ENCODE measurements around the gene WDR59.
"Not testable (repeated sequence)": the region's sequence is repeated elsewhere in the genome, so short reads cannot be mapped to it uniquely, and the experiment has no call there.

WDR59 gene, protein sequence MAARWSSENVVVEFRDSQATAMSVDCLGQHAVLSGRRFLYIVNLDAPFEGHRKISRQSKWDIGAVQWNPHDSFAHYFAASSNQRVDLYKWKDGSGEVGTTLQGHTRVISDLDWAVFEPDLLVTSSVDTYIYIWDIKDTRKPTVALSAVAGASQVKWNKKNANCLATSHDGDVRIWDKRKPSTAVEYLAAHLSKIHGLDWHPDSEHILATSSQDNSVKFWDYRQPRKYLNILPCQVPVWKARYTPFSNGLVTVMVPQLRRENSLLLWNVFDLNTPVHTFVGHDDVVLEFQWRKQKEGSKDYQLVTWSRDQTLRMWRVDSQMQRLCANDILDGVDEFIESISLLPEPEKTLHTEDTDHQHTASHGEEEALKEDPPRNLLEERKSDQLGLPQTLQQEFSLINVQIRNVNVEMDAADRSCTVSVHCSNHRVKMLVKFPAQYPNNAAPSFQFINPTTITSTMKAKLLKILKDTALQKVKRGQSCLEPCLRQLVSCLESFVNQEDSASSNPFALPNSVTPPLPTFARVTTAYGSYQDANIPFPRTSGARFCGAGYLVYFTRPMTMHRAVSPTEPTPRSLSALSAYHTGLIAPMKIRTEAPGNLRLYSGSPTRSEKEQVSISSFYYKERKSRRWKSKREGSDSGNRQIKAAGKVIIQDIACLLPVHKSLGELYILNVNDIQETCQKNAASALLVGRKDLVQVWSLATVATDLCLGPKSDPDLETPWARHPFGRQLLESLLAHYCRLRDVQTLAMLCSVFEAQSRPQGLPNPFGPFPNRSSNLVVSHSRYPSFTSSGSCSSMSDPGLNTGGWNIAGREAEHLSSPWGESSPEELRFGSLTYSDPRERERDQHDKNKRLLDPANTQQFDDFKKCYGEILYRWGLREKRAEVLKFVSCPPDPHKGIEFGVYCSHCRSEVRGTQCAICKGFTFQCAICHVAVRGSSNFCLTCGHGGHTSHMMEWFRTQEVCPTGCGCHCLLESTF

DNA sequence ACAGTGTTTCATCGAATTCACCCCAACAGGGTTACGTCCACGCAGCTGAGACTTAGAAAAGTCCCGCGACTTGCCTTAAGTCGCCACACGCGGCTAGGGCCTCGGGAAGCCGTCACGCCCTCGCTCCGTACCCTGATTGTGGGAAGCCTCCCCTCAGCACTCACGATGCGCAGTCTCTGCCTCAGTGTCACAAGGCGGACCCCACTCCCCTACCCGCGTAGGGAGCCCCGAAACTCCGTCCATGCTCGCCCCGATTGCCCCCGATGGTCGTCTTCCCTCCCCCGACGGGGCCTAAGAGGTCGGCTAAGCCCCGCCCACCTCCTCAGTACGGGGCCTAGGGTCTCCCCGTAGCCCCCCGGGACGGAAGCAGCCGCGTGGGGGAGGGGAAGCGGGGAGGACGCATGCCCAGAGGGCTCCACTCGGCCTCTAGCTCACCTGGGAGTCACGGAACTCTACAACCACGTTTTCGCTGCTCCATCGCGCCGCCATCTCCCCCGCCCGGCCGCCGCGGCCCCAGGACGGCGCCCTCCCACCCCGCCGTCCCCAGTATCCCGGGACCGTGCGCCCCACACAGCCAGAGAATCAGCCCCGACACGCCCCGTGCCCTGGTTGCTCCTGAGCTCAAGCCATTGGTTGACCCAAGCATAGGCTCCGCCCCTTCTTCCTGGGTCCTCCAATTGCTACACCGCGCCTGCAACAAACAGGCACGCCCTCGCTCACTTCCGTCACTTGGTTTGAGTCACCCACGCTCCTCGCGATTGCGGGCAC is at the start of gene WDR59:
Gene WDR59, minus strand, starts transcription at position 595 of the 768 bp plus-strand sequence. Its CDS starts 106 bp downstream, at position 489.
- DNase-seq (ENCODE audit: low read depth), result peak; percentile 97

DNA sequence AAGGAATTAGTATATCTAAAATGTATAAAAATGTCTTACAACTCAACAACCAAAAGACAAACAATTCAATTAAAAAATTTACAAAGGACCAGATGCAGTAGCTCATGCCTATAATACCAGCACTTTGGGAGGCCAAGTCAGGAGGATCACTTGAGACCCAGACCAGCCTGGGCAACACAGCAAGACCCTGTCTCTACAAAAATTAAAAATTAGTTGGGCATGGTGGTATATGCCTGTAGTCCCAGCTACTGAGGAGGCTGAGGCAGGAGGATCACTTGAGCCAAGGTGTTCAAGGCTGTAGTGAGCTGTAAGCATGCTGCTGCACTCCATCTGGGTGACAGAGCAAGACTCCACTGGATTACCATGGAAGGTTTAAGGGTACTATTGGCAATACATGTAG is 47.7 kb upstream of the WDR59 start:
- DNase-seq (ENCODE audit: low read depth), result no peak

DNA sequence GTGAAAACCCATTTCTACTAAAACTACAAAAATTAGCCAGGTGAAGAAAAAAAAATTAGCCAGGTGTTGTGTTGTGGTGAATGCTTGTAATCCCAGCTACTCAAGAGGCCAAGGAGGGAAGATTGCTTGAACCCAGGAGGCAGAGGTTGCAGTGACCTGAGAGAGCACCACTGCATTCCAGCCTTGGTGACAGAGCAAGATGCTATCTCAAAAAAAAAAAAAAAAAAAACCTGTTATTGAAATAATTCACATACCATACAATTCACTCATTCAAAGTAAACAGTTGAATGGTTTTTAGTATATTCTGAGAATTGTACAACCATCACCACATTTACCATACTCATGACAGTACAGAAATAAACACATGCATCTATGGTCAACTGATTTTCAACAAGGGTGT is 44.9 kb upstream of the WDR59 start:
- DNase-seq (ENCODE audit: low read depth), result no peak

DNA sequence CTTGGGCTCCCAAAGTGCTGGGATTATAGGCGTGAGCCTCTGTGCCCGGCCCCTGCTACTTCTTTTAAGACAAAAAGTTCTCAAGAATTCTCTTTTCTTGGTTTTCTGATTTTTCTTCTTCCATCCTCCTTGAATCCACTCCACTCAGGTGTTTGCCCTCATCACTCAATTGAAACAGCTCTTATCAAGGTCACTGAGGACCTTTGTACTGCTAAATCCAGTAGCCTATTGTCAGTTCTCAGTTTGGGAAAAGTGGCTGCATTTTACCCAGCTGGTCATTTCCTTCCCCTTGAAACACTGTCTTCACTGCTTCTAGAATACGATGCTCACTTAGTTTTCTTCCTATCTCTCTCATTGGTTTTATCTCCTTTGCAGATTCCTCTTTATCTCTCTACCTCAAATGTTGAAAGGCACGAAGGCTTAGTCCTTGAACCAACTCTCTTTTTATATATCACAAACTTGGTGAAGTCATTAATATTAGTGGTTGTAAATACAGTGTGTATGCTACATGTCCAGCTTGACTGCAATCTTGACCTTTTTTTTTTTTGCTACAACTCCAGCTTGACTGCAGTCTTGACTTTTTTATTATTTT is 43.7 kb upstream of the WDR59 start:
- DNase-seq (ENCODE audit: low read depth), result no peak

DNA sequence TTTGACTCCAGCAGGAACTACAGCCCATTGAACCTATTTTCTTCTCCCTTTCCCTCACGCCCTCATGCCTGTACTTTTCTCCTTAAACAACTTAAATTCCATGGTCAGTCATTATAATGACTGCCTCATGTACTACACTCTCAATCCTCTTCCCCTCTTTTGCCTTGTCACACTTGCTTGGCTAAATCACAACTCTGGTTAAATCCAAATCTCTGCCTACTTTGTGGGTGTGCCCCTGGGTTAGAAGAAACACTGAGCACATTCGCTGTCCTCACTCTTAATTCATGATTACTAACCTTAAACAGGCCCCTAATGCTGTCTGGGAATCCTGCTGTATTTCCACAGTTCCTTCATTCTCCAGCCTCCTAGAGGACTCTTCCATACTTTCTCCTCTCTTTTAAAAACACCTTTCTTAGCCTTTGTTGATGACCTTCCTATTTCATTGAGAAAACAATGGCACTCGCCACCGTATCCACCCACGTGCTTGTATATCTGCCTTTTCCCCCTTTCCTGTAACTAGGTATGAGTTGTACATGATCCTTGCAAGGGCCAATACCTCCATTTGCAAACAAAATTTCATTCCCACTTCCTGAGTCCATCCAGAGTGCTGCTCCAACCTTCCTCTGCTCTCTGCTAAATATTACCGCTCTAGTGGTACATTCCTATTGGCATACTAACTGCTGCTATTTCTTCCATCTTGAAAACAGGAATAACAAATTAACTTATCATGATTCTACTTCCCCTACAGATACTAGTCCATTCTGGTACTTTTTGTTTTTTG is 42.8 kb upstream of the WDR59 start:
- DNase-seq (ENCODE audit: low read depth), result no peak

DNA sequence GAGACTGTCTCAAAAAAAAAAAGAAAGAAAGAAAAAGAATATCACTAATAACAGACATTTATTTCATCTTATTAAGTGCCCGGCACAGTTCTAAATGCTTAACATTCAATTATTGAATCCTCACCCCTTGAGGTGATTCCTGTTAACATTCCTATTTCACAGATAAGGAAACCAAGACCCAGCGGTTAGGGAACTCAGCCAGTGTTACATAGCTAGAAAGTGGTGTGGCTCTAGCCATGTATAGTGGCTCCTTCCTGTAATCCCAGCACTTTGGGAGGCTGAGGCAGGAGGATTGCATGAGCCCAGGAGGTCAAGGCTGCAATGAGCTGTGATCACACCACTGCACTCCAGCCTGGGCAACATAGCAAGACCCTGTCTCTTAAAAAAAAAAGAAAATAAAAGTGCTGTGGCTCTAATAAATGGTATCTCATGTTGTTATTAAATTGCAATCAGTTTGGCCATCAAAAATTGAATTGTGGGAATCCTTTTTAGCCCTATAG is 42.0 kb upstream of the WDR59 start:
- no peak for DNase-seq (ENCODE audit: low read depth)

DNA sequence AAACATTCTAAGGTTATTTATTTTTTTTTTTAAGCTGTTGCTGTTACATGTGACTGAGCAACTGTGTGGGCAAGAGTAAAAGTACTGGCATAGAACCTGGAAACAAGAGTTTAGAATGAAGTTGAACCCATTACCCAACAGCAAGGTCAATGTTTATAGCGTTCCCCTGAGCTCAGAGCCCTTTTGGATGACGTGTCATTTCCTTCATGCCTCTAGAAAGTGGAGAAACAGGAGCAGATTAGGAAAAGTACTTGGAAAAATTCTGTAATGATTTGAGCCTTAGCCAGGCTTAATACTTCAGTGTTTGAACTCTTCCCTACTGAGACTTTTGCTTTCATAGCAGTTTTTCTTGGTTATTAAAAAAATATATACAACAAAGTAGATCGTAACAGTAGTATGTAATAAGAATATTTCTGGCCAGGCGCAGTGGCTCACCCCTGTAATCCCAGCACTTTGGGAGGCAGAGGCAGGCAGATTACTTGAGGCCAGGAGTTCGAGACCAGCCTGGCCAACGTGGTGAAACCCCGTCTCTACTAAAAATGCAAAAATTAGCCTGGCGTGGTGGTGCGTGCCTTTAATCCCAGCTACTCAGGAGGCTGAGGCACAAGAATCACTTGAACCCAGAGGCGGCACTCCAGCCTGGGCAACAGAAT is 41.4 kb upstream of the WDR59 start:
- not testable (repeated sequence) for DNase-seq (ENCODE audit: low read depth)

DNA sequence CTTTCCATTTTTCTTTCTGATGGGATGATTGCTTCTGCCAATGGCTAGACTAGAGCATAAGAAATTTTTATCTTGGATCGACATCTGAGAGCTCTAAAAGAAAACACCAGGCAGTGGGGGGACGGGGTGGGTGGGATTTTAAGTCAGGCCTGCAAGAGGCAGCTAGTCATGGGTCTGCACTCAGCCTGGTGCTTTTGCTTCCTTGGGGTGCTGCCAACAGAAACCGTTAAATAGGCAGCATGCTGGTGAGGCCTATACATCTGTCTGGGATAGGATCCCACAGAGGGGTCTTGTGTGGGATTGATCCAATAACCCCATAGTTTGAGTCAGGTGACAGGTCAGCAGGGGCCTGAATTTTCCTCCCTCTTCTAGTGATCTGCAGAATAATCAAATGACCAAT is 40.8 kb upstream of the WDR59 start:
- no peak for DNase-seq (ENCODE audit: low read depth)

DNA sequence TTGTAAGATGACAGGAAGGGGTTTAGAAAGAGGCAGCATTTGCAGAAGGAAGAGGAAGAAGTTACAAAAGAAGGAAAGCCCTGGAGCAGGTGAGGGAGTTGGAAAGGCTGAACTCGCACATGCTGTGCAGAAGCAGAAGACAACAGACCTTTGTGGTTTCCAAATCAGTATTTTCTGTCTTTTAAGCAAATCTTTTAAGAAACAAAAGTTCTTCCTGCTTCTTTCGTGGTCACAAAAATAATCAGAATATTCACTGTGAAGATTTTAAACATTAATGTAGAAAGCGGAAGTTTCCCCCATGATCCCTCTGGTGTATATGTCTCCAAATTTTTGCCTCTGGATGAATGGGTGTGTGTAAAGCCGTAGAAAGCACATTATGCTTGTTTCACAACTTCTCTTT is 39.7 kb upstream of the WDR59 start:
- DNase-seq (ENCODE audit: low read depth), result no peak

DNA sequence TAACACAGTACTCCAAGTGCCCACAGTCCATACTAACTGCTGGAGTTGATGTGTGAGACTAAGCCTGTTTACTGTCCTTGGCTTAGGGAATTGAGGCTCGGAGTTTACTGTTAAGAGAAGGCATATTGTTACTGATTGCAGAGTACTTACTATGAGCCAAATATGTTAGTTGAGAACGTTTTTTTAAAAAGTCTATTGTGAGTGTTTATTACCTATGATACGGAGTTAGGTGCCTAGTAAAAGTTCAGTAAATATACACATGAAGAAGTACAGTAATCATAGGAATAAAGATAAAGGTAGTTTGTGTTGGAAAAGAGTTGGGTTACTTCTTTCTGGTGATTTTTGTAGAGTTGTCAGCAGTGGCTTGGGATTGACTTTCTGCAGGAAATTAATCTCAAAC is 39.3 kb upstream of the WDR59 start:
- DNase-seq (ENCODE audit: low read depth), result no peak

DNA sequence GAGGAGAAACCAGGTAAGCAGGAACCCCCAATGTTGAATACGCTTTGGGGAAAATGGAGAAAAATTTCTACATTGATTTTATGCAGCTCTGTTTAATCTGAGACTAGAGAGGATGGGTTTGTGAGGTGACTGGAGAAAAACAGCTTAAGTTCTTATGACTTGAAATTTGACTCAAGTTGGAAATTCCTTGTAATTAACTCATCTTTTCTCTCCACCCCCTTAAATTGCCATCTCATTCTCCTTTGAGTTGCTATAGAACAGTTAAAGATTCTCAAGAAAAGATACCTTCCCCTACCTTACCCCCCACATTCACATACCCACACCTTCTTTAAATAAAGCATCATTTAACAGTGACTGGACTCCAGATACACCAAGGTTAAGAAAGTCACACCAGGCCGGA is 38.1 kb upstream of the WDR59 start:
- DNase-seq (ENCODE audit: low read depth), result no peak

DNA sequence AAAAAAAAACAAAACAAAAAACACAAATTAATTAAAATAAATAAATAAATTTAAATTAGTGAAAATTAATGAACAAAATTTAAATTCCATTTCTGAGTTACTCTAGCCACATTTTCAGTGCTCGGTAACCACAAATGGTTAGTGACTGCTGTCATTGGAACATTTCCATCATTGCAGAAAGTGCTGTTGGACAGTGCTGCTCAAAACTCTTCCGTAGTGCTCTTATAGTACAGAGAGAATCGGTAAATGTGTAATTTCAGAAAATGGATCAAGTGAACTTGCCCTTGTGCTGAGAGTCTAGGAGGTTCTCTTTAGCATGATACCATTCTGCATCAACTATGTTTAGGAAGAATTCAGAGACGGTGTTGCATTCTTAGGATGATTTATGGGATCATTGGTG is 37.6 kb upstream of the WDR59 start:
- DNase-seq (ENCODE audit: low read depth), result no peak

DNA sequence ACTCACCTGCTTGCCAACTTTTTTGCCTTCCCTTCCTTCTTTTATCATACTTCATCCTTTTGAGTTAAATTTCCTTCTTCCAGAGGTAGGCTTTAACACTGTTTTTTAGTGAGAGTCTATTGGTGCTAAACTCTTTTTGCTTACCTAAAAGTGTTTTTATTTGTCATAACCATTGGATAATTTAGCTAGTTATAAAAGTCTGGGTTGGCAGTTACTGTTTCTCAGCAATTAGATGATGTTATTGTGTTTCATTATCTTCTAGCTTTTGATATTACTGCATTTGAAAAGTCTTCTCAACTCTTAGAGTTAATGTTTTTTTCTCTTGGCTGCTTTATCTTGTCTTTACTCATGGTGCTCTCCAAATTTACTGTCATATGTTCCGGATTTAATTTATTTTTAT is 36.5 kb upstream of the WDR59 start:
- no peak for DNase-seq (ENCODE audit: low read depth)

DNA sequence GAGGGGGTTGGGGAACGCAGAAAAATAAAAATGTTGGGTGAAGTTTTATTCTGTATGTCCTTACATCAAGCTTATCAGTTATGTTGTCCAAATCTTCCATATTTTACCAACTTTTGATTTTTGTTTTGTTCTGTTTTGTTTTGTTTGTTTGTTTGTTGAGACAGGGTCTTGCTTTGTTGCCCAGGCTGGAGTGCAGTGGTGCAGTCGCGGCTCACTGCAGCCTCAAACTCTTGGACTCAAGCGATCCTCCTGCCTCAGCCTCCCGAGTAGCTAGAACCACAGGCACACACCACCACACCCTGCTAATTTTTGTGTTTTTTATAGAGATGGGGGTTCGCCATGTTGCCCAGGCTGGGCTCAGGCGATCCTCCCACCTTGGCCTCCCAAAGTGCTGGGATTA is 34.7 kb upstream of the WDR59 start:
- no peak for DNase-seq (ENCODE audit: low read depth)

DNA sequence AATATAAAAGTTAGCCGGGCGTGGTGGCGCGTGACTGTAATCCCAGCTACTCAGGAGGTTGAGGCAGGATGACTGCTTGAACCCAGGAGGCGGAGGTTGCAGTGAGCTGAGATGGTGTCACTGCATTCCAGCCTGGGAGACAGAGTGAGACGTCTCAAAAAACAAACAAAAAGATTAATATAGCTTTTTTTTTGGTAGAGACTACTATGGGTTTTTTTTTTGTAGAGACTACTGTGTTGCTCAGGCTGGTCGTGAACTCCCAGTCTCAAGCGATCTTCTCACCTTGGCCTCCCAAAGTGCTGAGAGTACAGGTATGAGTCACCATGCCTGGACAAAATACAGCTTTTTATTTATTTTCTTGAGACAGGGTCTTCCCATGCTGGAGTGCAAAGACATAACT is 34.1 kb upstream of the WDR59 start:
- no peak for DNase-seq (ENCODE audit: low read depth)

DNA sequence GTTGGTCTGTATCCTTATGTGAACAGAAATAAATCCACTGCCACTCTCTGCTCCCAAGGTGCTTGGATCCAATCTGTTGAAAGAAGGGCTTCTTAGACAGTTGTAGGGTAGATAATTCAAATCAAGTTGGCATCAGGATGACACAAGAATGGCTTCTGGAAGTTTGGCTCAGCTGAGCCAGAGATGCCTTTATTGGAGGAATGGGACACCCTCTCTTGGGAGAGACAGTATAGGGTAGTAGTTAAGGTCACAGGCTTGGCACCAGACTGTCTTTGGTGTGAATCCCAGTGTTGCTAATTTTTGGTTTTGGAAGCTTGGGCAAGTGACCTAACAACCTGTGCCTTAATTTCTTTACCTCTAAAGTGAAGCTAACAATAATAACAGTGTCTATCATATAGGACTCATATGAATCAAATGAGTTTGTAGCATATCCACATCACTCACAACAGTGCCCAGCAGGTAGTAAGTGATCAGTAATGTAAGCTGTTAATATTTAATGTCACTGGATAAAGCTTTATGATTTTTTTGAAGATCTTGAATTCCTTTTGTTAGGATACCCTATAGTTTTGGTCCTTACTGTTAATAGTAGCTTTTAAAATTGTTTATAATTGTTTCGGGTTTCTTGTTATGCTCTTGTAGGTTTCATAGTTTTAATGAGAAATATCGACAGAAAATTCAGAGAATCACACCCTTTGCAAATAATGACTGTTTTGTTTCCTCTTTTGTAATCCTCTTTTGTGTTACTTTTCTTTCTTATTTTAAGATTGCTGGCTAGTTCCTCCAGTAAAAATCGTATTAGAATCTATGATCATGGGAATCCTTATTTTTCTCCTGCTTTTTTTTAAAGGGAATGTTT is 33.0 kb upstream of the WDR59 start:
- DNase-seq (ENCODE audit: low read depth), result no peak

DNA sequence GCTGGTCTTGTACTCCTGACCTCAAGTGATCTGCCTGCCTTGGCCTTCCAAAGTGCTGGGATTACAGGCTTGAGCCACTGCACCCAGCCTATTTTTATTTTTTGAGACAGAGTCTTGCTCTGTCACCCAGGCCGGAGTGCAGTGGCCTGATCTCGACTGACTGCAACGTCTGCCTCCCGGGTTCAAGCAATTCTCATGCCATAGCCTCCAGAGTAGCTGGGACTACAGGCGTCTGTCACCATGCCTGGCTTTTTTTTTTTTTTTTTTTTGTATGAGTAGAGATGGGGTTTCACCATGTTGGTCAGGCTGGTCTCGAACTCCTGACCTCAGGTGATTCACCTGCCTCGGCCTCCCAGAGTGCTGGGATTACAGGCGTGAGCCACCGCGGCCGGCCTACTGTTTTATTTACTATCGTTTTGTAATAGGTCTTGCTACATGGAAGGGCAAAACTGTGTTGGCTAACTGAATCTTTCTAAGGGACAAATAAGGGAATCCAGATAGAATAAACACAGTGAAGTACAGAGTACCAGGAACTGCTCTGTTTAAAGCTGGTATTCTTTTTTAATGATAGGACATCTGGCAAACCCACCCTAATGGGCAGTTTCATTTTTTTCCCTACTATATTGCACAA is 31.6 kb upstream of the WDR59 start:
- DNase-seq (ENCODE audit: low read depth), result not testable (repeated sequence)

DNA sequence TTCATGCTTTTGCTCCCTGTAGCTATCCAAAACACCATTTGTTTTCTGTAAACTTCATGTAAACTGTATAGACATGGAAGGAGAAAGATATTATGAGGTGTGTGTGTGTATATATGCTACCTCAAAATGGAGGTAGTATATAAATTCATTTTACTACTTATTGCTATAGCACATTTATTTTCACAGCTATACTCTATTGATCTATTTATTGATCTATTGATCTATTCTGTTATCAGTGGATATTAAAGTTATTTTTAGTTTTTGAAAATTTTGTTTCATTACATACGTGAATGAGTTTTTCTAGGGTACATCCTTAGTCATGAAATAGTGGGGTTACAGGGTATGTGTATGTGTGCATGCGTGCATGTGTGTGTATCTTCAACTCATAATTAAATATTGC is 29.4 kb upstream of the WDR59 start:
- no peak for DNase-seq (ENCODE audit: low read depth)

DNA sequence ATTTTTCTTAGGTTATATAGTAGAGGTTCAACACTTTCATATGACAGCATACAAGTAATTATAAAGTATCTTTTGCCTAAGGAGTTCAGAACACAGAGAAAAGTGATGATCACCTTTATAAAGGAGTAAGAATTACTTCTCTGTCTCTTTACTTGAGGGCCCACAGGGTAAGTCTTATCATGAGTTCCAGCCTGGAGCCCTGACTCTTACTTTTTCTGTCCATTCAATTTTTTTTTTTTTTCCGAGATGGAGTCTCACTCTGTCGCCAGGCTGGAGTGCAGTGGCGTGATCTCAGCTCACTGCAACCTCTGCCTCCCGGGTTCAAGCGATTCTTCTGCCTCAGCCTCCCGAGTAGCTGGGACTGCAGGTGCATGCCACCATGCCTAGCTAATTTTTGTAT is 28.2 kb upstream of the WDR59 start:
- DNase-seq (ENCODE audit: low read depth), result not testable (repeated sequence)

Measured in stimulated activated CD8-positive, alpha-beta memory T cell treated with anti-CD3 and anti-CD28 coated beads, Interleukin-7, amount 100 ng/mL, for 24 hours (primary cell).